ENCODE measurements around the gene SH3RF1. TPM values are rescaled to one million over a fixed set of nuclear protein-coding genes. Genes with fewer than 3 reads are reported as not detected.
A peak's percentile ranks its signal among the peaks of the same experiment; 100 is the strongest.

The SH3RF1 gene
- total RNA-seq, 1 donor, result 41.9 TPM

- H3K4me3 ChIP-seq (ENCODE audit: low read depth, low read length), result no peak overlapping the region
- DNase-seq (ENCODE audit: low read depth), result peak; percentile 87
- no peak for TF ChIP-seq CTCF (IDR thresholded peaks at IDR 0.05; ENCODE audit: insufficient read depth, low read depth, low read length)
Measured at GRCh38 chr4:169062897-169063244, 207.9 kb downstream of the SH3RF1 start.

GRCh38 chr4:169061386-169061785, 209.4 kb downstream of the SH3RF1 start:
- DNase-seq (ENCODE audit: low read depth), result no peak
- TF ChIP-seq CTCF (IDR thresholded peaks at IDR 0.05; ENCODE audit: insufficient read depth, low read depth, low read length), result no peak

GRCh38 chr4:169060391-169061091, 210.2 kb downstream of the SH3RF1 start:
- DNase-seq (ENCODE audit: low read depth), result peak; percentile 50
- TF ChIP-seq CTCF (IDR thresholded peaks at IDR 0.05; ENCODE audit: insufficient read depth, low read depth, low read length), result no peak
- H3K4me3 ChIP-seq (ENCODE audit: low read depth, low read length), result no peak overlapping the region

More at GRCh38 chr4:169061386-169061785, 209.4 kb downstream of the SH3RF1 start:
- no peak overlapping the region for H3K4me3 ChIP-seq (ENCODE audit: low read depth, low read length)

GRCh38 chr4:169059306-169060211, 211.2 kb downstream of the SH3RF1 start:
- DNase-seq (ENCODE audit: low read depth), result peak; percentile 59
- no peak overlapping the region for H3K4me3 ChIP-seq (ENCODE audit: low read depth, low read length)
- TF ChIP-seq CTCF (IDR thresholded peaks at IDR 0.05; ENCODE audit: insufficient read depth, low read depth, low read length), result no peak

- TF ChIP-seq CTCF (IDR thresholded peaks at IDR 0.05; ENCODE audit: insufficient read depth, low read depth, low read length), result no peak
- H3K4me3 ChIP-seq (ENCODE audit: low read depth, low read length), result no peak overlapping the region
- no peak for DNase-seq (ENCODE audit: low read depth)
Measured at GRCh38 chr4:169058312-169058711, 212.4 kb downstream of the SH3RF1 start.

- TF ChIP-seq CTCF (IDR thresholded peaks at IDR 0.05; ENCODE audit: insufficient read depth, low read depth, low read length), result no peak
- H3K4me3 ChIP-seq (ENCODE audit: low read depth, low read length), result no peak overlapping the region
Measured at GRCh38 chr4:169054879-169055278, 215.9 kb downstream of the SH3RF1 start.

More at GRCh38 chr4:169054879-169055278, 215.9 kb downstream of the SH3RF1 start:
- no peak for DNase-seq (ENCODE audit: low read depth)
